OCI-LY1 (cell line): Measurements from ENCODE around the gene ANKRD13B.

Source experiments
- EZH2 ChIP-seq: fragments of 200-600 bp; sonication (generic), shearing (Covaris generic); IDR thresholded peaks from 2 replicates; pipeline ENCODE4 v1.8.0; 2017; ENCODE audit warnings: borderline replicate concordance, mixed run types, mild to moderate bottlenecking, antibody characterized with exemption, low read length, moderate library complexity, mixed read lengths
- TF ChIP-seq, protein P1 (sequence below): fragments of 200-600 bp; sonication (generic), shearing (Covaris generic); IDR thresholded peaks from 2 replicates; pipeline ENCODE4 v1.5.1; 2017; ENCODE audit warnings: mild to moderate bottlenecking, antibody characterized with exemption, low read length, moderate library complexity, mixed read lengths

DNA sequence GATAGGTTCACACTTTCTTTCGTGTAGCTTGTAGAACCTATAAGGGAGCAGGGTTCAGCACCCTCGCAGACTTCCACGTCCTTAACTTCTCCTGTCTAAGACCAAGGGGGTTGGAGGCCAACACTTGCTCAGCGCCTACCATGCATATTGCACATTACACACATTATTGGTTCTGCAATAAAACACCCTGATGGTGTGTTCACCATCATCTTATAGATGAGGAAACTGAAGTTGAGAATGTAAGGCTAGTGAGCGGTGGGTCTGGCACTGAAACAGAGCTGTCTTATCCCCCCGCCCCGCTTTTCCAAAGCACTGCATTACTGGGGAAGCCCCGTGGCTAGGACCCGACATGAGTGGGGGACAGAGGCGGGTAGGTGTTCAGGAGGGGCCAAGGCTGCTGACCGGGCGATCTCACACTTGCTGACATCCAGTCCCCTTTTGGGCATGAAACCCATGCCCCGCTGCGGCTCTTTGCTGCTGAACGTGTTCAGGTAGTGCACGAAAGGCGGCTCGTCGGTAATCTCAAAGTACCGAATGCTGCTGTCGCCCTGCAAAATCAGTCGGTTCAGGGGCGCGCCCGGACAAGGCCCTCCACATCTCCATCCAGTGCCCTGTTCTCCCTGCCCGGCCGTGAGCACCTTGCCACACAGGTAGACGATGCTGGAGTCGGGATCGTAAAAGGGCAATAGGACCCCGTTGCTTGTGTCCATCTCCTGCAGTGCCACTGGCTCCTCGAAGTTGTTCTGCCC is 23.5 kb downstream of the ANKRD13B start:
- TF ChIP-seq, protein P1, sequence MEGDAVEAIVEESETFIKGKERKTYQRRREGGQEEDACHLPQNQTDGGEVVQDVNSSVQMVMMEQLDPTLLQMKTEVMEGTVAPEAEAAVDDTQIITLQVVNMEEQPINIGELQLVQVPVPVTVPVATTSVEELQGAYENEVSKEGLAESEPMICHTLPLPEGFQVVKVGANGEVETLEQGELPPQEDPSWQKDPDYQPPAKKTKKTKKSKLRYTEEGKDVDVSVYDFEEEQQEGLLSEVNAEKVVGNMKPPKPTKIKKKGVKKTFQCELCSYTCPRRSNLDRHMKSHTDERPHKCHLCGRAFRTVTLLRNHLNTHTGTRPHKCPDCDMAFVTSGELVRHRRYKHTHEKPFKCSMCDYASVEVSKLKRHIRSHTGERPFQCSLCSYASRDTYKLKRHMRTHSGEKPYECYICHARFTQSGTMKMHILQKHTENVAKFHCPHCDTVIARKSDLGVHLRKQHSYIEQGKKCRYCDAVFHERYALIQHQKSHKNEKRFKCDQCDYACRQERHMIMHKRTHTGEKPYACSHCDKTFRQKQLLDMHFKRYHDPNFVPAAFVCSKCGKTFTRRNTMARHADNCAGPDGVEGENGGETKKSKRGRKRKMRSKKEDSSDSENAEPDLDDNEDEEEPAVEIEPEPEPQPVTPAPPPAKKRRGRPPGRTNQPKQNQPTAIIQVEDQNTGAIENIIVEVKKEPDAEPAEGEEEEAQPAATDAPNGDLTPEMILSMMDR = no peak
- no peak for TF ChIP-seq EZH2
